GM19468 (cell line): ENCODE measurements around the gene NF1.
"Not testable (repeated sequence)": the region's sequence is repeated elsewhere in the genome, so short reads cannot be mapped to it uniquely, and the experiment has no call there.

Experiments used
- ATAC-seq: cut with Tn5 transposase; IDR thresholded peaks from one replicate; pipeline ENCODE4 v1.9.1; 2021; ENCODE audit warnings: mild to moderate bottlenecking, moderate library complexity, moderate number of reproducible peaks; ENCODE audit not compliant: unreplicated experiment; ENCODE audit errors: extremely low read depth

NF1 gene

DNA sequence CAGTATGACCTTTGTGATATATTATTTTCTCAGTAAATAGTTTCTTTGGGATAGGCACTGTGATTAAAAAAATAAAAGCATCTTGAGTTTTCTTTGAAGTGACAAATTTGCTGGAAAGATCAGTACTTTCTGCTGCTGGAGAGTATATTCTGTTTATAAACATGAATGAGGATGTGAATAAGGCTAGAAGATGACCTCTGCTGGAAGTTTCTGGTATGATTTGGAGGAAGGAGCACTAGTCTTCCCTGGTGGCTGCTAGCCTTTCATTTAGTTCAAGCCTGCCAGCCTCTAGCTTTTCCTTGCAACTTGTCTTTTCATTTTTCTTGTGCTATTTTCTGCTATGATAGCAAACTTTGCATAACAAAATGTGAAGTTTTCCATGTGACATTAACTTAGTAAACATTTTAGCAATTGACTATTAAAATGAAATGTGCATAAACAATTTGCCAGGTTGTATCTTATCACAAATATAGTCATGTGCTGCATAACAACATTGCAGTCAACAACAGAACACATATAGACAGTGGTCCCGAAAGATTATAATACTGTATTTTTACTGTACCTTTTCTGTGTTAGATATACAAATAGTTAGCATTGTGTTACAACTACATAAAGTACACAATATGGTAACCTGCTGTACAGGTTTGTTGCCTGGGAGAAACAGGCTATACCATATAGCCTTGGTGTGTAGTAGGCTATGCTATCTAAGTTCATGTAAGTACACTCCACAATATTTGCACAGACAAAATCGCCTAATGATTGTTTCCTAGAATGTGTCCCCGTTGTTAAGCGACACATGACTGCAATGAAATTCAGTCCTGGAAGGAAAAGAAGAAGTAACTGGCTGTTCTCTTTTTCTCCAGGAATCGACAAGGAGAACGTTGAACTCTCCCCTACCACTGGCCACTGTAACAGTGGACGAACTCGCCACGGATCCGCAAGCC lies 278.6 kb downstream of the NF1 start:
- ATAC-seq: no peak

- no peak for ATAC-seq
These were observed 279.3 kb downstream of the NF1 start for GRCh38 chr17:31374094-31374447.

DNA sequence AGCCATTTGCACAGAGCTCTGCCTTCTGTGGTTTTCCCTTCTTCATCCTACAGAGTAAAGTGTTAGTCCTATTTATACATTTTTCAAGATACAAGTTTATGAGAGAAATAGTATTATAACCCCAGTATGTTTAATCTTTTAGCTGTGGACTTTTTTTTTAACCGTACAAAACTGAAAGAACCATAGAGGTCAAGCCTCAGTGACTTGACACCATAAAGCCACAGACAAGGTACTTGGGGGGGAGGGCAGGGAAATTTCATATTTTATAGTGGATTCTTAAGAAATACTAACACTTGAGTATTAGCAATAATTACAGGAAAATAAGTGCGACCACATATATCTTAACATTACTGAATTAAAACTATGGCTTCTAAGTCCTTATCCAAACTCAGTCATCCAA lies 279.7 kb downstream of the NF1 start:
- ATAC-seq: no peak

- no peak for ATAC-seq
These were observed 283.9 kb downstream of the NF1 start for GRCh38 chr17:31378638-31379037.

DNA sequence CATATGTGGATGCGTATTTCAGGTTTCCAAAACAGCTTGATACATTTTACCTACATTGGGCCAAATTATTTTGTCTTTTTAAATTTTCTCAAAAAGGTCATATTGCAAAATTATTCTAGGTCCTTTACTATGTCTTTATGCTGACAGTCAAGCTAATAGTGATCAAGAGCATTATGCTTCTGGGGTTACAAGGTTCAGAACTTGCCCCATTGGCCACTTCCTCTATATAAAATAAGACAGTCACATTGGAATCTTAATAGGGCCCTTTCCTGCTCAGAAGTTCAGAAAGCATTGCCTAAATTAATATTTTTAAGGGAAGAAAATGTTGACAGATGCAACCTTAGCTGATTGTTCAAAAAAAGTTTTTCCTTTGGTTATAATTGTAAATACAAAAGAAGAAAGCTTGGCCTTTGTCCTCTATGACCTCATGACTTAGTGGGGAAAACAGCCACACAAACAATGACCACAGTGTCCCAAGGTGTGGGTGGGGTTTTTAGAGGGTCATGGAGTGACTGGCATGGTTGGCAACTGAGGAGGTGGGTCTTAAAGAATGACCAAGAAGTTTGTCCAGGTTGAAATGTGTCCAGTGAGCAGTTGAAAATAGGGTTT lies 284.9 kb downstream of the NF1 start:
- no peak for ATAC-seq

DNA sequence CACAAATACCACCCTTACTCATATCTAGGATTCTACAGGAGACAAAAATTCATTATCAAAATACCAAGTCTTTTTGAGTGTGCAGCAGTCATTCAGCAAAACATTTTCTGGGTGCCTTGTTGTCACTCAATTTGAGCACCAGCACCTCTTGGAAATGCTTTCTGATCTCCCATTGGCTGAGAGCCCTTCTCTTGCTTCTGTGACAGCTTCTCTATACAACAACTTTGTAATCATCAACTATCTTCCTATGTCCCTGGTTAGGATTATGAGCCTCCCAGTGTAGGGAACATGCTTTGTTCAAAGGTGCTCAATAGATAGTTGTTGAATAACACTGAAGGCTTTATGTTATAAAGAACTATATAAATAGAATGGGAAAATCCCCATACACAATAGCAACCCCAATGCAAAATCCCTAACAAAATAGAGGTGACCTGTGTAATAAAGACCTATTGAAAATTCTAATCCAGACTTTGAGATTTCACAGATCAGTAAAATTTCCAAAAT lies 286.4 kb downstream of the NF1 start:
- ATAC-seq: no peak

DNA sequence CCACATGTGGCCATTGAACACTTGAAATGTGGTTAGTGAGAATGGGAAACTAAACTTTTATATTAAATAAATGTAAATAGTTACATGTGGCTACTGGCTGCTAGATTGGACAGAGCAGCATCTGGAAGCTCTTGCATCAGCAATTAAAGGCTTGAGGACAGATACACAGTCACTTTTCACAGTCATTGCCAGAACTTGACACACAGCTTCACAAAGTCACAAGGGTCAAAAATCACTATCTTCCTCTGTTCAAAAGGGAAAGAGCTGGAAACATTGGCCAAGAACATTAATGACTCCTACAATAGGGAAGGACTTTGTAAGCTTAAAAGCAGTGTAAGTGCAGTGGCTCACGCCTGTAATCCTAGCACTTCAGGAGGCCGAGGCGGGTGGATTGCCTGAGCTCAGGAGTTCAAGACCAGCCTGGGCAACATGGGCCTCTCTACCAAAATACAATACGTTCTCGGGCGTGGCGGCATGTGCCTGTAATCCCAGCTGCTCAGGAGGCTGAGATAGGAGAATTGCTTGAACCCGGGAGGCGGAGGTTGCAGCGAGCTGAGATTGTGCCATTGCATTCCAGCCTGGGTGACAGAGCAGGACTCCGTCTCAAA lies 288.0 kb downstream of the NF1 start:
- ATAC-seq: not testable (repeated sequence)

GRCh38 chr17:31383488-31383887 lies 288.7 kb downstream of the NF1 start:
- not testable (repeated sequence) for ATAC-seq

GRCh38 chr17:31385428-31386285 lies 290.9 kb downstream of the NF1 start:
- ATAC-seq: no peak

- ATAC-seq: no peak
These were observed 291.8 kb downstream of the NF1 start for GRCh38 chr17:31386542-31387075.

- ATAC-seq: no peak
These were observed 292.7 kb downstream of the NF1 start for GRCh38 chr17:31387438-31387837.

DNA sequence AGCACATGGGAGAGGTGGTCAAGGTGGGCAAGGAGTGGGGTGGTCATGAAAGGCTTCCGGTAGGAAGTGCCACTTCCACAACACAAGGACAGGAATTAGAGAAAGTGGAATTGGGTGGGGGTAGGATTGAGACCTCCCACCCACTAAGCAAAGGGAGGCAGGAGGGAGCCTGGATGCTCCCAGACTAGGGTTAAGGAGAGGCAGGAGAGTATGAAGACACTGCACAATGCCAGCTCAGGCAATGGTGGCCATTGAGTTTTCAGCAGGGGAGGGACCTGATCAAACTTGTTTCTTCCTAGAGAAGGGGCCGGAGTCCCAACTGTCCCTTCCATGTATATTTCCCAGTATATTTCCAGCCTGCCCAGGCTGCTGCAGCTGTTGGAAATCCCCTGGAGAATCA lies 293.6 kb downstream of the NF1 start:
- ATAC-seq: no peak

DNA sequence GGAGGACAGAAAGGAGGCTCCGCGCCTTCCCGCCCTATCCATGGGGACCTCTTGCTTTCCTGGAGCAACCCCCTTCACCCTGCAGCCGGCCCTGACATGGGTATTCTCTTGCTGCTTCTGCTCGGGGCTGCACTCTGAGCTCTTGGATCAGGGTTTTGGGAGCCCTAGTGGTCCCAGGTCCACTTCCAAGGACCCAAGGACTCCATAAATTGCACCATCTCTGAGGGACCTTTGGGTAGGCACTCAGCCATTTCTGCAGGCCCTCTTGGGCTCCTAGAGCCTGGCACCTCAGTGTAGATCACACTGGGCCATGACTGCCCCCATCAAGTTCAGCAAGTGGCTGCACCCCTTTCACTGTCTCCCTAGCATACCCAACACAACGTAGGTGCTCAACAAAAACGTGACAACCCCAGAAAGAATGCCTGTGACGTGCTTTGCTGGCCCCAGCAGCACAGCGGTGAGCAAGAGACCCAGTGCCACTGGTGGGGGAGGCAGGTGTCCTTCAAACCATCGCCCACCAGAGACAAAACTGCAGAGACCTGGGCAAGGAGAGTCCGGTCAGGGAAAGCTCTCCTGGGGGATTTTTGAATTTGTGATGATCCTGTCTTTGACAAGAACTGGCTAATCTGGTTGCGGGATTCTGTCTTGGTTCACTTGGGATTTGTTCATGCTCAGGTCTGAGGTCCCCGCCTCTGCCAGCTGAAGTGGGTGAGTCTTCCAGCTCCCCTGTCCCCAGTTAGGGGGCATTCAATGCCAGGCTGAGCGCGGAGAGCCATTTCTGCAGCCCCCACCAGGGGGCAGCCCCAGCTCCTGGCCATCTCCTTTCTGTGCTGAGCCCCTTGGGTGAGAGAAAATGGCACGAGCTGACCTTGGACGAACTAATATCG lies 294.2 kb downstream of the NF1 start:
- ATAC-seq: no peak

GRCh38 chr17:31389657-31390381 lies 295.0 kb downstream of the NF1 start:
- ATAC-seq: no peak

- no peak for ATAC-seq
These were observed 295.6 kb downstream of the NF1 start for GRCh38 chr17:31390426-31390747.

GRCh38 chr17:31390748-31391495 lies 296.1 kb downstream of the NF1 start:
- ATAC-seq: no peak

DNA sequence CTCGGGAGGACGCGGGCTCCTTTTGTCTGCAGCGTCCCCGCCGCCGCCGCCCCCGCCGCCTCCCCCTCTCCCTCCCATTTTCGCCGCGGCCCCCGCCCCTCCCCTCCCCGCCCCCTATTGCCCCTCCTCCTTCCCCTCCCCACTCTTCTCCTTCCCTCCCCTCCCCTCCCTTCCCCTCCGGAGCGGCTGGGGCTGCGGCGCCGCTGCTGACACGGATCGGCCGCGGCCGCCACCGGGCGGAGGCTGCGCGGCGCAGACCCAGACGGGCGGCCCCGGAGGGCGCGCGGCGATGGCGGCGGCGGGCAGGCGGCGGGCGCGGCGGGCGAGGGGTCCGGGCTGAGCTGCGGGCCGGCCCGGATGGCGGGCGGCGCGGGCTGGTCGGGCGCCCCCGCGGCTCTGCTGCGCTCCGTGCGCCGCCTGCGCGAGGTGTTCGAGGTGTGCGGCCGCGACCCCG lies 296.7 kb downstream of the NF1 start, which contains the start of gene RAB11FIP4:
RAB11FIP4 (plus strand) TSS at position 180 of the 454 bp plus-strand sequence; CDS start at position 358, 178 bp downstream.
- no peak for ATAC-seq
